ENCODE results near the gene DRG1.
"Not testable (repeated sequence)": the region's sequence is repeated elsewhere in the genome, so short reads cannot be mapped to it uniquely, and the experiment has no call there.

Gene DRG1

GRCh38 chr22:31442768-31443489 lies 43.5 kb downstream of the DRG1 start:
- no peak for DNase-seq (ENCODE audit: low spot score)

GRCh38 chr22:31443516-31443915 lies 44.1 kb downstream of the DRG1 start:
- no peak for DNase-seq (ENCODE audit: low spot score)

- no peak for DNase-seq (ENCODE audit: low spot score)
Measured at GRCh38 chr22:31445642-31446041, 46.2 kb downstream of the DRG1 start.

- DNase-seq (ENCODE audit: low spot score) = no peak
Measured at GRCh38 chr22:31446208-31446607, 46.8 kb downstream of the DRG1 start.

- DNase-seq (ENCODE audit: low spot score) = no peak
Measured at GRCh38 chr22:31446767-31447166, 47.4 kb downstream of the DRG1 start.

- no peak for DNase-seq (ENCODE audit: low spot score)
Measured at GRCh38 chr22:31447337-31447736, 47.9 kb downstream of the DRG1 start.

- DNase-seq (ENCODE audit: low spot score) = no peak
Measured at GRCh38 chr22:31448382-31448781, 49.0 kb downstream of the DRG1 start.

- DNase-seq (ENCODE audit: low spot score) = no peak
Measured at GRCh38 chr22:31449506-31449905, 50.1 kb downstream of the DRG1 start.

- peak; percentile 49 for DNase-seq (ENCODE audit: low spot score)
Measured at GRCh38 chr22:31451709-31452571, 52.5 kb downstream of the DRG1 start.

- no peak for DNase-seq (ENCODE audit: low spot score)
Measured at GRCh38 chr22:31461699-31462098, 62.3 kb downstream of the DRG1 start.

GRCh38 chr22:31465307-31465706 lies 65.9 kb downstream of the DRG1 start:
- DNase-seq (ENCODE audit: low spot score) = no peak

GRCh38 chr22:31474743-31475142 lies 75.3 kb downstream of the DRG1 start:
- no peak for DNase-seq (ENCODE audit: low spot score)

- DNase-seq (ENCODE audit: low spot score) = no peak
Measured at GRCh38 chr22:31475800-31476199, 76.4 kb downstream of the DRG1 start.

- DNase-seq (ENCODE audit: low spot score) = no peak
Measured at GRCh38 chr22:31477329-31477728, 77.9 kb downstream of the DRG1 start.

- no peak for DNase-seq (ENCODE audit: low spot score)
Measured at GRCh38 chr22:31481129-31481528, 81.7 kb downstream of the DRG1 start.

GRCh38 chr22:31482470-31482869 lies 83.1 kb downstream of the DRG1 start:
- DNase-seq (ENCODE audit: low spot score) = not testable (repeated sequence)
